Nasal cavity respiratory epithelium epithelial cell of viscerocranial mucosa (primary cell): ENCODE results near the gene IRS2. TPM values are rescaled to one million over a fixed set of nuclear protein-coding genes. Genes with fewer than 3 reads are reported as not detected.

Experiments used
- total RNA-seq: library from RNA; depleted of rRNA; stranded (reverse); fragments of >200 nt; gene quantifications from 2 replicates; pipeline ENCODE4 v1.2.3, GENCODE V29; 2014

Gene IRS2, protein sequence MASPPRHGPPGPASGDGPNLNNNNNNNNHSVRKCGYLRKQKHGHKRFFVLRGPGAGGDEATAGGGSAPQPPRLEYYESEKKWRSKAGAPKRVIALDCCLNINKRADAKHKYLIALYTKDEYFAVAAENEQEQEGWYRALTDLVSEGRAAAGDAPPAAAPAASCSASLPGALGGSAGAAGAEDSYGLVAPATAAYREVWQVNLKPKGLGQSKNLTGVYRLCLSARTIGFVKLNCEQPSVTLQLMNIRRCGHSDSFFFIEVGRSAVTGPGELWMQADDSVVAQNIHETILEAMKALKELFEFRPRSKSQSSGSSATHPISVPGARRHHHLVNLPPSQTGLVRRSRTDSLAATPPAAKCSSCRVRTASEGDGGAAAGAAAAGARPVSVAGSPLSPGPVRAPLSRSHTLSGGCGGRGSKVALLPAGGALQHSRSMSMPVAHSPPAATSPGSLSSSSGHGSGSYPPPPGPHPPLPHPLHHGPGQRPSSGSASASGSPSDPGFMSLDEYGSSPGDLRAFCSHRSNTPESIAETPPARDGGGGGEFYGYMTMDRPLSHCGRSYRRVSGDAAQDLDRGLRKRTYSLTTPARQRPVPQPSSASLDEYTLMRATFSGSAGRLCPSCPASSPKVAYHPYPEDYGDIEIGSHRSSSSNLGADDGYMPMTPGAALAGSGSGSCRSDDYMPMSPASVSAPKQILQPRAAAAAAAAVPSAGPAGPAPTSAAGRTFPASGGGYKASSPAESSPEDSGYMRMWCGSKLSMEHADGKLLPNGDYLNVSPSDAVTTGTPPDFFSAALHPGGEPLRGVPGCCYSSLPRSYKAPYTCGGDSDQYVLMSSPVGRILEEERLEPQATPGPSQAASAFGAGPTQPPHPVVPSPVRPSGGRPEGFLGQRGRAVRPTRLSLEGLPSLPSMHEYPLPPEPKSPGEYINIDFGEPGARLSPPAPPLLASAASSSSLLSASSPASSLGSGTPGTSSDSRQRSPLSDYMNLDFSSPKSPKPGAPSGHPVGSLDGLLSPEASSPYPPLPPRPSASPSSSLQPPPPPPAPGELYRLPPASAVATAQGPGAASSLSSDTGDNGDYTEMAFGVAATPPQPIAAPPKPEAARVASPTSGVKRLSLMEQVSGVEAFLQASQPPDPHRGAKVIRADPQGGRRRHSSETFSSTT (N-terminal part only)
- total RNA-seq = 11.3 and 21.3 TPM in 2 replicates

DNA sequence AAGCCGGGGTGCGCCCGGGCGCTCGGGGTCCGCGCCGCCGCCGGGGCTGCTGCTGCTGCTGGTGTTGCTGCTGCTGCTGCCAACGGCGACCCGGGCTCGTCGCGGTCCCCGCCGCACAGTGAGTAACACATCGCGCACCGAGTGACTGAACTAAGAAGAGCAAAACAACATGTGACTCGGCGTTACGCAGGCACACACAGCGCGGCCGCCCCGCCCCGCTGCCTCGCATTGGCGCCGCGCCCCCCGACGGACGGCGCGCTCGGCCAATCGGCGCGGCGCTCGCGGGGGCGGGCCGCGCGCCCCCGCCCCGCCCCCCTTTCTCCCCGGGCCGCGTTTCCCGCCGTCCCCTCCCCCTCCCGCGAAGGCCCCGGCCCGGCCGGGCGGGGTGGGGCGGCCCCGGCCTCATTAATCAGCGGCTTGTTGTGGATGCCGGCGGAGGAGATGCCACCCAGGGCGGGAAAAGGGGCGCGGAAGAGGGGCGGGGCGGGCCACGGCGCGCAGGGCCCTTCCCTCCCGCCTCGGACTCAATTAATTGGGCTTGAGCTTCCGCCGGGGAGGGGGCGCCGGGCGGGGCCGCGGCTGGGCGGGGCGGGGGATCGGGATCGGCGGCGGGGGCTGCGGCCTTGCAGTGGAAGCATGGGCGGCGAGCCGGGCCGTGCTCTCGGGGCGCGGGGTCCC lies at the start of gene IRS2:
IRS2 (minus strand) TSS at position 127 of the 678 bp plus-strand sequence. CDS start 530 bp downstream, outside the sequence.

